ENCODE results near the gene CERS6.

Gene CERS6

GRCh38 chr2:168596881-168597655 is 141.0 kb downstream of the CERS6 start:
- Histone ChIP-seq H3K4me2 (ENCODE audit: insufficient read depth, low read length, poor library complexity, severe bottlenecking) (no peak overlapping the region), H3K18ac (ENCODE audit: low read length) (no peak overlapping the region), H3K14ac (ENCODE audit: low read length) (no peak overlapping the region), H3K4ac (ENCODE audit: low read length) (no peak overlapping the region), H3K4me3 (ENCODE audit: low read length in 2 of 2) (no peak overlapping the region), H2AFZ (ENCODE audit: low read length) (no peak overlapping the region), H3K27me3 (ENCODE audit: control insufficient read depth in 3 of 3, insufficient read depth in 3 of 3, low read depth in 1 of 3, low read length in 3 of 3) (no peaks in the 10 kb centered on the region), H3K36me3 (replicated peaks in 1 of 2; ENCODE audit: control insufficient read depth in 2 of 2, insufficient read depth in 2 of 2, low read length in 2 of 2) (no peaks in the 10 kb centered on the region), H2BK120ac (ENCODE audit: low read depth, low read length) (no peak overlapping the region), H3K79me1 (ENCODE audit: low read depth, low read length) (no peaks in the 10 kb centered on the region), H4K8ac (ENCODE audit: low read depth, low read length) (no peak overlapping the region), H2BK5ac (ENCODE audit: low read length) (no peak overlapping the region), H2BK12ac (ENCODE audit: low read length) (no peak overlapping the region), H4K91ac (ENCODE audit: low read depth, low read length, poor library complexity) (no peak overlapping the region), H3K23ac (ENCODE audit: low read depth, low read length, poor library complexity) (no peak overlapping the region), H3K9me3 (replicated peaks in 1 of 2; ENCODE audit: control insufficient read depth in 2 of 2, insufficient read depth in 1 of 2, low read depth in 1 of 2, low read length in 2 of 2) (no peaks in the 10 kb centered on the region), H3K4me1 (ENCODE audit: control insufficient read depth in 2 of 2, insufficient read depth in 1 of 2, low read depth in 1 of 2, low read length in 2 of 2) (peaks cover 0 to 3% of the 10 kb centered on the region in 2 donors), H2BK15ac (ENCODE audit: low read length) (no peak overlapping the region), H3K27ac (replicated peaks; ENCODE audit: low read length) (no peak overlapping the region), H2AK5ac (ENCODE audit: low read depth, low read length) (no peak overlapping the region), H3K9ac (ENCODE audit: low read depth, low read length, poor library complexity) (no peak overlapping the region)
- no CpG with 5 or more reads among the region's 6 CpGs for WGBS, 2 donors (ENCODE audit: extremely low coverage in 2 of 2, insufficient read length in 2 of 2, insufficient replicate concordance in 1 of 2)
- no peak for DNase-seq (ENCODE audit: low spot score)

- H2AK5ac ChIP-seq (ENCODE audit: low read depth, low read length) = no peak overlapping the region
- peaks cover 0 to 1% of the 10 kb centered on the region in 2 donors for H3K4me1 ChIP-seq (ENCODE audit: control insufficient read depth in 2 of 2, insufficient read depth in 1 of 2, low read depth in 1 of 2, low read length in 2 of 2)
- H3K79me1 ChIP-seq (ENCODE audit: low read depth, low read length) = no peaks in the 10 kb centered on the region
- H2BK5ac ChIP-seq (ENCODE audit: low read length) = no peak overlapping the region
- H3K14ac ChIP-seq (ENCODE audit: low read length) = no peak overlapping the region
- no peak overlapping the region for H2AFZ ChIP-seq (ENCODE audit: low read length)
- H4K8ac ChIP-seq (ENCODE audit: low read depth, low read length) = no peak overlapping the region
- no peak overlapping the region for H3K9ac ChIP-seq (ENCODE audit: low read depth, low read length, poor library complexity)
- no peaks in the 10 kb centered on the region for H3K36me3 ChIP-seq (replicated peaks in 1 of 2; ENCODE audit: control insufficient read depth in 2 of 2, insufficient read depth in 2 of 2, low read length in 2 of 2)
- no peak overlapping the region for H2BK15ac ChIP-seq (ENCODE audit: low read length)
- no peak overlapping the region for H3K4ac ChIP-seq (ENCODE audit: low read length)
- WGBS, 2 donors (ENCODE audit: extremely low coverage in 2 of 2, insufficient read length in 2 of 2, insufficient replicate concordance in 1 of 2) = no CpG with 5 or more reads among the region's 1 CpG
- no peak overlapping the region for H3K18ac ChIP-seq (ENCODE audit: low read length)
- no peak overlapping the region for H3K23ac ChIP-seq (ENCODE audit: low read depth, low read length, poor library complexity)
- no peak overlapping the region for H2BK120ac ChIP-seq (ENCODE audit: low read depth, low read length)
- no peak overlapping the region for H3K4me2 ChIP-seq (ENCODE audit: insufficient read depth, low read length, poor library complexity, severe bottlenecking)
- H2BK12ac ChIP-seq (ENCODE audit: low read length) = no peak overlapping the region
- DNase-seq (ENCODE audit: low spot score) = no peak
- H3K4me3 ChIP-seq (ENCODE audit: low read length in 2 of 2) = no peak overlapping the region
- H3K9me3 ChIP-seq (replicated peaks in 1 of 2; ENCODE audit: control insufficient read depth in 2 of 2, insufficient read depth in 1 of 2, low read depth in 1 of 2, low read length in 2 of 2) = no peaks in the 10 kb centered on the region
- no peak overlapping the region for H3K27ac ChIP-seq (replicated peaks; ENCODE audit: low read length)
- no peak overlapping the region for H4K91ac ChIP-seq (ENCODE audit: low read depth, low read length, poor library complexity)
- no peaks in the 10 kb centered on the region for H3K27me3 ChIP-seq (ENCODE audit: control insufficient read depth in 3 of 3, insufficient read depth in 3 of 3, low read depth in 1 of 3, low read length in 3 of 3)
These were observed 143.7 kb downstream of the CERS6 start for GRCh38 chr2:168599738-168600137.

- Histone ChIP-seq H3K9me3 (replicated peaks in 1 of 2; ENCODE audit: control insufficient read depth in 2 of 2, insufficient read depth in 1 of 2, low read depth in 1 of 2, low read length in 2 of 2) (peaks cover 5 to 10% of the 10 kb centered on the region in 2 donors), H3K4me3 (ENCODE audit: low read length in 2 of 2) (no peak overlapping the region), H2AFZ (ENCODE audit: low read length) (no peak overlapping the region), H2AK5ac (ENCODE audit: low read depth, low read length) (no peak overlapping the region), H3K27ac (replicated peaks; ENCODE audit: low read length) (no peak overlapping the region), H3K79me1 (ENCODE audit: low read depth, low read length) (no peaks in the 10 kb centered on the region), H2BK5ac (ENCODE audit: low read length) (no peak overlapping the region), H3K27me3 (ENCODE audit: control insufficient read depth in 3 of 3, insufficient read depth in 3 of 3, low read depth in 1 of 3, low read length in 3 of 3) (no peaks in the 10 kb centered on the region), H3K4me1 (ENCODE audit: control insufficient read depth in 2 of 2, insufficient read depth in 1 of 2, low read depth in 1 of 2, low read length in 2 of 2) (no peaks in the 10 kb centered on the region), H4K8ac (ENCODE audit: low read depth, low read length) (no peak overlapping the region), H3K4ac (ENCODE audit: low read length) (no peak overlapping the region), H4K91ac (ENCODE audit: low read depth, low read length, poor library complexity) (no peak overlapping the region), H3K18ac (ENCODE audit: low read length) (no peak overlapping the region), H2BK120ac (ENCODE audit: low read depth, low read length) (no peak overlapping the region), H3K9ac (ENCODE audit: low read depth, low read length, poor library complexity) (no peak overlapping the region), H2BK15ac (ENCODE audit: low read length) (no peak overlapping the region), H3K4me2 (ENCODE audit: insufficient read depth, low read length, poor library complexity, severe bottlenecking) (no peak overlapping the region), H3K14ac (ENCODE audit: low read length) (no peak overlapping the region), H2BK12ac (ENCODE audit: low read length) (no peak overlapping the region), H3K36me3 (replicated peaks in 1 of 2; ENCODE audit: control insufficient read depth in 2 of 2, insufficient read depth in 2 of 2, low read length in 2 of 2) (no peaks in the 10 kb centered on the region), H3K23ac (ENCODE audit: low read depth, low read length, poor library complexity) (no peak overlapping the region)
- DNase-seq (ENCODE audit: low spot score) = no peak
- WGBS, 2 donors (ENCODE audit: extremely low coverage in 2 of 2, insufficient read length in 2 of 2, insufficient replicate concordance in 1 of 2) = no CpG with 5 or more reads among the region's 2 CpGs
These were observed 144.9 kb downstream of the CERS6 start for GRCh38 chr2:168600949-168601348.

GRCh38 chr2:168601741-168602140 is 145.7 kb downstream of the CERS6 start:
- Histone ChIP-seq H3K4me3 (ENCODE audit: low read length in 2 of 2) (no peak overlapping the region), H3K9ac (ENCODE audit: low read depth, low read length, poor library complexity) (no peak overlapping the region), H2AFZ (ENCODE audit: low read length) (no peak overlapping the region), H3K4ac (ENCODE audit: low read length) (no peak overlapping the region), H3K36me3 (replicated peaks in 1 of 2; ENCODE audit: control insufficient read depth in 2 of 2, insufficient read depth in 2 of 2, low read length in 2 of 2) (no peaks in the 10 kb centered on the region), H2BK120ac (ENCODE audit: low read depth, low read length) (no peak overlapping the region), H4K8ac (ENCODE audit: low read depth, low read length) (no peak overlapping the region), H2BK15ac (ENCODE audit: low read length) (no peak overlapping the region), H3K4me1 (ENCODE audit: control insufficient read depth in 2 of 2, insufficient read depth in 1 of 2, low read depth in 1 of 2, low read length in 2 of 2) (no peaks in the 10 kb centered on the region), H2AK5ac (ENCODE audit: low read depth, low read length) (no peak overlapping the region), H3K18ac (ENCODE audit: low read length) (no peak overlapping the region), H3K14ac (ENCODE audit: low read length) (no peak overlapping the region), H3K4me2 (ENCODE audit: insufficient read depth, low read length, poor library complexity, severe bottlenecking) (no peak overlapping the region), H3K27me3 (ENCODE audit: control insufficient read depth in 3 of 3, insufficient read depth in 3 of 3, low read depth in 1 of 3, low read length in 3 of 3) (no peaks in the 10 kb centered on the region), H3K9me3 (replicated peaks in 1 of 2; ENCODE audit: control insufficient read depth in 2 of 2, insufficient read depth in 1 of 2, low read depth in 1 of 2, low read length in 2 of 2) (peaks cover 5 to 16% of the 10 kb centered on the region in 2 donors), H3K23ac (ENCODE audit: low read depth, low read length, poor library complexity) (no peak overlapping the region), H4K91ac (ENCODE audit: low read depth, low read length, poor library complexity) (no peak overlapping the region), H2BK5ac (ENCODE audit: low read length) (no peak overlapping the region), H3K79me1 (ENCODE audit: low read depth, low read length) (no peaks in the 10 kb centered on the region), H2BK12ac (ENCODE audit: low read length) (no peak overlapping the region), H3K27ac (replicated peaks; ENCODE audit: low read length) (no peak overlapping the region)
- DNase-seq (ENCODE audit: low spot score) = no peak
- WGBS, 2 donors (ENCODE audit: extremely low coverage in 2 of 2, insufficient read length in 2 of 2, insufficient replicate concordance in 1 of 2) = no CpG with 5 or more reads among the region's 3 CpGs

Data from neuronal stem cell (in vitro differentiated cells).